ENCODE data around the gene COG3.
A peak's percentile ranks its signal among the peaks of the same experiment; 100 is the strongest.

COG3 gene

DNA sequence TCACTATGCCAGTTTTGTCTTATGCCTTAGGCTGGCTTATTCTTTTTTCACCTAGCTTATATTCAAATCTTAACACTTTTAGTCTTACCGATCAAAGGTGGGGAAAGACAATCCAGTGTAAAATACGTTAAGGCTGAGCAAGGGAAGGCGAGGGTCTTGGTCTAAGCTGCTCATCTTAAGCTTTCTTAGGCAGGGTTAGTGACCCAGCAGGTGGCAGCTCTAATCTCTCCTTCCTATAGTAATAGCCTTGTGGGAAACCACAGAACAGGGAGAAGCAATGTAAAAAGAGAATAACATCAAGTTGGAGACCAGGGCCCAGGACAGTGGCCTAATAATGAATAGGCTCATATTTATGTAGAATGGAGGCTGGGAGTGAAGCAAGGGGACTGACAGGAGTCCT lies 45.9 kb downstream of the COG3 start:
- DNase-seq: no peak

DNA sequence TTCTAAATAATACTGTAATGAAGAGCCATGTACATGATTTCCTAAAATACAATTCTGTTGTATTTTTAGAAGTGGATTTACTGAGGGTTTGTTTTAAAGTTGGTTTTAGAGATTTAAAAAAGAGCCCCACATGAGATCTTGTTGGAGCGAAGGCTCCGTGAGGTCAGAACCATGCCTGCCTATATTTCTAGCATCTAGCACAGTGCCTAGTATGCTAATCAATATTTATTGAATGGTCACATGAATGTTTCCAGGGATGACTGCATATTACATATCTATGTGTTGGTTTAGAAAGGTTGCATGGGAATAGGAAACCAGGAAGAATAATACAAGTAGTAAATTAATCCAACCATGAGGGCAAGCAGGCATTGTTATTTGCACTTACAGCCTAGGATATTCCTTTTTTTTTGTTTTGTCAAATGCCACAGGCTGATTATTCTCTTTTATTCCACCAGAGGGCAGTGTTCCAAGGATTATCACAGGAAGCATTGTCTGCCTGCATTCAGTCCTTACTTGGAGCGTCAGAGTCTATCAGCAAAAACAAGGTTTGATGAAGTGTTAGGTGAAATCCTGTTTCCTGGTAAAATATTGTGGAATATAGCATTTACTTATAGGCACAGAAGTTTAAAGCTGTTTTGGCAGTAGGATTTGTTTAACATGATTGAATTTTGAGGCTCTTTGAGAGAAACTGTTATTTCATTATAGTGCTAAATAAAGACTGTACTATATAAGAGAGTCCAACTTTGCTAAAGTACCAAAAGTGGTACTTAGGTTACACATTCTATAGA lies 46.8 kb downstream of the COG3 start:
- peak; percentile 0 for DNase-seq

DNA sequence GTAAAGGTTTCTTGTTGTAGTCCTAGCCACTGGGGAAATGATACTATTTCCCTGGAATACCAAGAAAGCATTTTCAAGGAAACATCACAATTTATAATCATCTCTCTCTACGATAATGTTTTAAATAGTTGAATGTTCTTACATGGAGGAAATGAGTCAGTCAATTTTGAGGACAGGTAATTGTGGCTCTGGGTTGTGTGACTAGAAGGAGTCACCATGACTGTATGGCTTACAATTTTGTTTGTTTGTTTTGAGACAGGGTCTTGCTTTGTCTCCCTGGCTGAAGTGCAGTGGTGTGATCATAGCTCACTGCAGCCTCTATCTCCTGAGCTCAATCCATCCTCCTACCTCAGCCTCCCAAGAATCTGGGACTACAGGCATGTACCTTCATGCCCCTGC lies 47.4 kb downstream of the COG3 start:
- no peak for DNase-seq

DNA sequence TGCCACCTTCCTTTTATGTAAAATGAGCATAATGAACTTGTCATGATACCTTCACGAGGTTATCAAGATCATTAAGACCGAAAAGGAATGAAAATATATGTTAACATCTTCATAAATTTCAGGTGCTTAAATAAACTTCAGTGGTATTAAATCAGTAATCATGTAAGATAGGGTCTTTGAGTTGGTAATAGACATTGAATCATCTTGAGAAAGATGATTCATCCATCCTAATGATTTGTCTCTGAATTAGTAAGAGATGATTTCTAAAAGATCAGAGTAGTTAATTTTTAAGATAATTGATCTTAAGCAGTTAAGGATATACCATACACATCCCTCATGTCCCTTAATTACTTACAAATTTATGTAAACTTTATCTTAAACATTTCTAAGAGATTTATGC lies 52.0 kb downstream of the COG3 start:
- no peak for DNase-seq

DNA sequence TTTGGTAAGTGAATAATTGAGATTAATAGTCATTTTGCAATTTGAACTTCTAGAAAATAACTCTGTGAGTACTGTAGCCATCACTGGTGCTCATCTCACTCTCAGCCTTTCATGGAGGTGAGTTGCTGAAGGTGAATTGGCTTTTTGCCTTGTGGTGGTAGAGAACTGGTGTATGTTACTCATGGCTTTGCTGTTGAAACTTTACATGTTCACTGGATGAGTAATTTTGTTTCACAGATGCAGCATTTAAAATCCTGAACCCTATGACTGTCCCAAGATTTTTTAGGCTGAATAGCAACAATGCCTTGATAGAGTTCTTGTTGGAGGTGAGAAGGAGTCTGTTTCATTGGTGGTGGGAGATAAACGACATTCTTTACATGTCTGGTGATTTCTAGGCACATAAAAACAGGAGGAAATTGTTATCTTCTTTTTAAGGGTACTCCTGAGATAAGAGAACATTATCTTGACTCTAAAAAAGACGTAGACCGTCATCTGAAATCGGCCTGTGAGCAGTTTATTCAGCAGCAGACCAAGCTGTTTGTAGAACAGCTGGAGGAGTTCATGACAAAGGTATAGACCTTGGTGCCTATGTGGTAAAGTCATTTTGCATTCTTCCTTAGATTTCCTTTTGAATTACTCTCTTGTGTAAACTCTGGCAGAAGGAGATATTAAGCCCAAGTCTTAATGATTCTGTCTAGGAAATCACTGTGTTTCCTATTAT lies 53.9 kb downstream of the COG3 start:
- DNase-seq: no peak

DNA sequence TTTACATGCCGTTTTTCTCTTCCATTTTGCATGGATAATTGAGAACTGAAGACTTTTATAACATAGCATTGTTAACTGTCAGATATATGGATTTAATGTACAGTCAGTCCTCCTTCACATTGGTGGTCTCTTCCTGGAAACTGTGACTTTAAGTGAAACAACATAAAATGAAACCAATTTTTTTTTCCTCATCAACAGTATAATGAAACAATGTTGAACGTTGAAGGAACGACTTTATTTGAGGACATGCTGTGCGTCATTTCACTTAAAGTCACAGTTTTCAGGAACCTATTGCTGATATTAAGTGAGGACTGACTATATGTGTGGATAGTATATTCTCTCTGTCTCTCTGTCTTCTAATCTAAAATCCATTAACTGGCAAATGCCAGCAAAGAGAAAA lies 54.8 kb downstream of the COG3 start:
- no peak for DNase-seq

DNA sequence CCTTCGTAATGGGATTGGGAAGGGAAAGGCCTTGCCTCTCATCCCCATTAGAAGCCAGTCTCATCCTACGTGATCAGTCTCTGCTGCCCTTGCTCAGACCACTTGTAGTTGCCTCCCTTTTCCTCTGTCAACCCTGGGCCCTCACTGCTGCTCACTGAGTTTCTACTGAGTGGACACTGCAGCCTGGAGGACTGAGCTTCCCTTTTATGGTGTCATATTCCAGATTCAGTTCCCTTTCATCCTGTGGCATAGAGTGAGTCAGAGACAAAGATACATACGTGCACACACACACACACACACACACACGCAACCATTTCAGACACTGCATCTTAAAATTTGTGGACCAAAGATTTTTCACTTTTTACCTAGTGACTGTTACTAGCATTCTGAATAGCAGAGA lies 56.6 kb downstream of the COG3 start:
- no peak for DNase-seq

DNA sequence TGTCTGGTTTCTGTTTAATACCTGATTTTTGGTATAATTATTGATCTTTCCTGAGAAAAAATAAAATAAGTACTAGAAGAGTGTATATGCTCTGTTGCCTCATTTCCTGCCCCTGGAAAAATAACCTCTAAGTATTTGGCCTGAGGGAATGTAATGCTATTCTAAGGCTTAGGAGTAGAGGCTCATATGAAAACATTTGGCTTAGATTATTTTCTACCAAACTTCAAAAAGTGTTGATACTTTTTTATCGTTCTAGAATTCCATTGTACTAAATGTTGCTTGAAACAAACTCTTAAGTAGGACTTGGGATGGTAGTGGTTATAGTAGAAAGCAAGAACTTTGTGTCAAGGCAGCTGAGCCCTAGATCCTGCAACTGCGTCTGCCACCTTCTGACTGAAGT lies 57.8 kb downstream of the COG3 start:
- no peak for DNase-seq

DNA sequence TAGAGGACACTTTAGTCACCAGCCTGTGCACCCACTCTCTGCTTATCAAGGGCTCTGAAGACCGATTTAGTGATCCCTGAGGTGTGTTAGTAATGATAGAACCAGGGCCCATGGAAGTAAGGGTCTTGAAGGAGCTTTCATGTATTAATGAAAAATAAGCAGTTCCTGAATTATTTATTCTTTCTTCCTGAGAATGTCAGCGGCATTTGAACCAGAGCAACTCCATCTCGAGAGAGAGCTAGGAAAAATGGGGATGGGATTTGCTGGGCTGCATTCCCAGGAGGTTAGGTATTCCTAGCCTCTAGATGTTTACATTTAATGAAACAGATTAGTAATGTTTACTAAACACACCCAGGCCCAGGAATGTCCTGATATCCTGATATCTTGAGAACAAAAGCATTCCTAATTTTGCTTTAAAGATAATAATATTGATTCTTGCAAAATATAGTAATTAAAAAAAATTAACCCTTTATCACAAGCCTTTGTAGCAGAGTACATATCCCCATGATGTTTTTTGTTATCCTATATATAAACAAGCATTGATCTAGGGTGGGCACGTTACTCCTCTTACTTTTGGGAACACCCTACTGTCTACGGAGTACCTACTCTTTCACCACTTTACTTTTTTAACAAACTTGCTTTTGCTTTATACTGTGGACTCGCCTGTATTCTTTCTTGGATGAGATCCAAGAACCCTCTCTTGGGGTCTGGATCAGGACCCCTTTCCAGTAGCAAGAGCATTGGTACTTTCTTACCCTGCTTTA lies 63.1 kb downstream of the COG3 start:
- no peak for DNase-seq

DNA sequence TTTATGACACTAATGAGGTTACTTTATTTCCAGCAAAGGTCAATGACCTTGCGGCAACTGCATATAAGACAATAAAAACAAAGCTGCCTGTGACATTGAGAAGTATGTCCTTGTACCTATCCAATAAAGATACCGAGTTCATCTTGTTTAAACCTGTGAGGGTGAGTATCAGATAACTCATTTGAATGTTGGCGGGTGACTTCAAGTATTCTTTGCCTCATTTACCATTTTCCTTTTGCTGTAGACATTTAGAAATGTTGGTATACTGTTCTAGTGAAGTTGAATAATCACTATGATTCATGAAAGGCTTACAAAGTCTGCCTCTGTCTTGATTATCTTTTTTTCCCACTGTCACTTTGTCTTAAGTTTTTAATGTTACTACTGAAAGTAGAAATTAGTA lies 65.0 kb downstream of the COG3 start:
- no peak for DNase-seq

DNA sequence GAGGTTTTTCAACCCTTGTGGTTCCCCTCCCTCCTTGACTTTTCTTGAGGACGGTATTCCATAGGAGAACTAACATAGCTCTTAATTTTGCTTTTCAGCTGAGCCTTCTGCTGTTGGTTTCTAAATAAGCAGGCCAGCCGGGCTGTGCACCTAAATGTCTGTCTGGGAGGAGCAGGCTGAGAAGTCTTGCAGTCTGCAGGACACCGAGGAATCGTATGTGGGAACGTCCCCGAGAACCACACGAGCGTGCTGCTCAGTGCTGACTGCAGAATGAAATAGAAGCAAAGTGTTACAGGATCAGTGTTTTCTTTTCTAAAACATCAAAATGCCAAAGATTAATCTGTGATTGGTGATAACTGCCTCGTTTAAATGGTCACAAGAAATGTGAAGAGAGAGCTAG lies 69.9 kb downstream of the COG3 start:
- DNase-seq: no peak

DNA sequence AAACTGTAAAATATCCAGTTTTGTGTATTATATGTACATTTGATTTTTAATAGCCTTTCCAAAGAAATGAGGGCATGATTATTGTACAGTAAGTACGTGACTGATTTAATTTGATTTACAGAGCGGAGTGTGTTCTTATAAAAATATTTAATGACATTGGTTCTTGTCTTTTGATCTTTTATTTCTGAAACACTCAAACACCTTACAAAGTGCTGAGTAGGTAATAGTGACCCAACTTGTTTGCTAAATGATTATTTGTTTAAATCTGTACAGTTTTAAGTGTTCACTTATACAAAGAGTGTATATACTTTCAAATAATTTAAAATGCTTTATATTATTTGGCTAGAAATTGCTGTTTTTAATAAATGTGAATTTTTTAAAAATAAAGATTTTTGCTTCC lies 71.5 kb downstream of the COG3 start:
- DNase-seq: no peak

DNA sequence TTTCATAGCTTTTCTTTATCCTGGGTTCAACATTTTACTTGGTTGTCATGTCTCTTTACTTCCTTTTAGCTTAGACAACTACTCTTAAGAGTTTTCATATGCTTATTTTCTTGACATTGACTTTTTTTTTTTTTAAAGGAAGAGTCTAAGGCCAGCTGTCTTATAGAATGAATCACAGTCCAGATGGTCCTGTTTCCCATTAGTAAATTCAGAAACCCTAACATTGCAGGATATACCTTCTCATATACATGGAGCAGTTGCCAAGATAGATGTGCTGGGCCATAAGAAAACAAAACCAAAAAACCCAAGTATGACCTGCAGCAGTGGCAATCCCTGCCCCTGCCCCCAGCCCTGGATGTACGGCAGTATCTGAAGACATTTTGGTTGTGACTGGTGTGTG lies 72.8 kb downstream of the COG3 start:
- DNase-seq: no peak

DNA sequence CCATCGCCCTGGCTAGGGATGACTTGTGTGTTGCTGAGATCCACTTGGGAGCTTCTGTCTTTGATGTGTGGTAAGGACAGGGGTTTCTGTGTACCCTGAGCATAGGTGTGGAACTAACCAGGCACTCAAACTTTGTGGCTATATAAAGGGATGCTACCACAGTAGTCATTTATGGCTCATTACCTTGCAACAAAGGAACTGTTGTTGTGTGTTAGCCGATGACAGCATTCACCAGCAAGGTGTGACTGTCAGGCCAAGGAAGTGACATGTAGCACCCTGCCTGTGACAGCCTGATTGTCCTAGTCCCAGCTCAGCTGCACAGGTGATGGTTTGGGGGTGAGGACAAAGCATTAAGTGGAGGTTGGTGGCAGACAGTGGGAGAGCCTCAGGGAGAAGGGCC lies 73.6 kb downstream of the COG3 start:
- DNase-seq: no peak

DNA sequence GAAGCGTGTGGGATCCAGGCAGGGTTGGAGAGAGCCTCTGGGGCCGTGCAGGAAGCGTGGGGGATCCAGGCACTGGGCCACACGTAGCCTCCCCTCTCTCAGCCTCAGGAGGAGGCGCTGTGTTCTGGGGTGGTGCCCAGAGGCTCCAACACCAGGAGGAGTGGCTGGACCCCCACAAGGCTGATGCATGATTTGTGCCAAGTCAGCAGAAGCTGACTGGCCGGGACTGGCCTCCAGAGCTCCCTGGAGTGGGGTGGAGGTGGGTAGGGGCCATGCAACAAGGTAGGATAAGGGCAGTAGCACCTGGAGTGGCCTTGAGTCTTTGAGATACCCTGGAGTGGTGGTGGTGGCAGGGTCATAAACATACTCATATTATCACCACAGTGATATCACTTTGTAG lies 75.5 kb downstream of the COG3 start:
- no peak for DNase-seq

DNA sequence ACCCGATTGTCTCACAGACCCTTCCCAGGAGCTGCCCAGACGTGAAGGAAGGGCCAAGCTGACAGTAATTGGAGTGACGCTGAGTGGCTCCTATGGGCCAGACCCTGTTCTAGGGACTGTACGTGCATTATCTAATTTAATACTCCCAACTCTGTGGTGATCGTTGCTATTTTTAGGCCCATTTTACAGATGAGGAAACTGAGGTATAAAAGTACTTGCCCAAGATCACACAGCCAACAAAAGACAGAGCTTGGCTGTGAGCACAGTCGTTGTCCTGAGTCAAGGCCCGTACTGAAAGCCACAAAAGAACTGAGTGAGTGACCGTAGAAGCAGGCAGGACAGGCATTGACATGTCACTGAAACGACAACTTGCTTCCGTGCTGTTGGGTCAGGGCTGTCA lies 76.1 kb downstream of the COG3 start:
- no peak for DNase-seq

DNA sequence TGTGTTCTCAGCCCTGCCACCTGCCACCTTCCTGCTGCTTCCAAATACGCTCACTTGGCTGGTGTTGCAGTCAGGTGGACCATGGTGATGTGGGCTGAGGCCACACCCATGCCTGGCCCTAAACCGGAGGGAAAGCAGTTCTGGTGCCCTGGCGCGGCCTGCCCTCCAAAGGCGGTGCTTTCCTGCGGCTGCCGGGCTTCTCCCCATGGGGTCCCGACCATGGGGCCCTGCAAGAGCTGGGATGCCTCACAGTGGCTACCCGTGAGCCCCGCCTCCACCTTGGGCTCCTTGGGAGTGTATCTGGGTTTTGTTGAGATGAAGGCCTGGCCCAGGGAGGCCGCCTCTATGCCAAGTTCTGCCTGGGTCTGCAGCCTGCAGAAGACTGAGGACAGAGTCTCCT lies 77.1 kb downstream of the COG3 start:
- no peak for DNase-seq

DNA sequence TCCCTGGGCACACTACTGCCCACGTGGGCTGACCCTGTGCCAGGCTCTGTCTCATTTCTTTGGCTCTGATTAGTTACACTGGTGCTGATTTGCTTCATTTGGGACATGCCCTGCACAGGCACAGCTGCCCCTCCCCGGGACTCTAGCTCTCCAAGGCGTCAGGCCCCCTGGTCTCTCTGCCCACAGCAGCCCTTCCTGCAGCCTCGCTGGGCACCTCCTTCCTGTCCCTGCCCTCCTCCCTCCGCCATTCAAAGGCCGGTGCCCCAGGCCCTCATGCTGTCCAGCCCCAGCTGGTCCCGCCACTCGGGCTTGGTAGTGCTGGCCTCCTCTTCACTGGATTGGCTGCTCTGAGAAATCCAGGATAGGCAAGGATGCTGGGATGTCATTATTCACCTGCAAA lies 77.7 kb downstream of the COG3 start:
- DNase-seq: no peak

DNA sequence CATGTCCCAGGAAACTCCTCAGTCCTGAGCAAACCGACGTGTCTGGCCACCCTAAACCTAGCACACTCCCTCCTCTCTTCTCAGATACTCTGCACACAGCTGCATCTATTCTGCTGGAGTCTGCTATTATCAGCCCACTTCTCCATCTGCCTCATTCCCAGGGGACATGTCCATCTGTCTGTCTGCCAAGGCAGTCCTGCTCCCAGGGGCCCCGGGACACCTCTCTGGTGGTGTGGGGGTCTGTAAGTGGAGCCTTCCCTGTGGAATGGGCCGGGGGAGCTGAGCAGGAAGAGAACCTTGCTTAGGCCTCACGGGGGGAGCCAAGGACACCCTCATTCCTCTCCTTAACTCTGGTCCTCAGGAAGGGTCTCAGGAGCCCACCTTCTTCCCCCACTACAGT lies 78.1 kb downstream of the COG3 start:
- no peak for DNase-seq

DNA sequence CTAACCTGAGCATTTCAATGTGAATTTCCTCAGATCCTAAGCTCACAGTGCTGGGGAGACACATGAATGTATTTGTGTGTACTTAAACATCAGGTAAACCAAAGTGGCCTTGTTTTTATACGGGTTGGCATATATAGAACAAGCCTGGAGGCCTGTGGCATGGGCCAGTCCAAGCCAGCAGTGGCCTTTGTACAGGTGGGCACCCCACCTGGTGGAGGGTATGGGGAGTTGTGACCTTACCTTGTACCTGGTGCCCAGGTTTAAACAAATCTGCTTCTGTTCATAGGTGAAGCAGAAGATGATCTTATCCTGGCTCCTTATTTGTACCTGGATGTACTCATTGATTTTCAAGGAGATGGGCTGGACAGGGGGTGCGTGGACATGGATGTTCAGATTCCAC lies 79.8 kb downstream of the COG3 start:
- DNase-seq: no peak

DNA sequence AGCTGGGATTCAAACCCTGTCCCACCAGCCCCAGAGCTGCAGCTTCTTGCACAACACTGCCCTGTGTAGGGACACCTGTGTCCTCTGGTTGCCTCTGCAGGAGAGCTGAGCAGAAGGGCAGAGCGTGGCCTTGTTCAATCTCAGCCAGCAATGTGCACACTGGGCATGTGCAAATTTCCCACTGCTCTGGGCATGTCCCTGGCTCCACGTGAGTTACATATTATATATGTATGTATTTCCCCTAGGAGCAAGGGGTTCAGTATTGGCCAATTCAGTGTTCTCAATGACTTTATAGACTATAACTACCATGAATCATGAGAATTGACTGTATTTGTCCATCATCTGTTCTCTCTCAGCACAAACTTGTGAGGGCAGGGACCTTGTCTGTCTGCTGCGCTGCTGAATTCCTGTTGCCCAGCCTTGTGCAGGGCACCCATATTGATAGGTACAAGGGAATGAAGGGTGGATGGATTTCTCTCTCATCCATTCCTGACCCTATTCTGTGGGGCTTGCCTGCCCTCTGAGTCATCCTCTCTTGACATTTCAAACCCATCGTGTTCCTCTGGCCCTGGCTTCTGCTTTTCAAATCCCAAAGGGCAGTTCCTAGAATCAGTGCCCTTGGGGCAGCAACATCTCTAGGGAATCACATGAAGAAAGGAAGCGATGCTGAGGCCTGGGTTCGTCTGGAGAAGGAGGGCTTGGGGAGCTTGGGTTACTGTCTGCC lies 81.1 kb downstream of the COG3 start:
- no peak for DNase-seq

DNA sequence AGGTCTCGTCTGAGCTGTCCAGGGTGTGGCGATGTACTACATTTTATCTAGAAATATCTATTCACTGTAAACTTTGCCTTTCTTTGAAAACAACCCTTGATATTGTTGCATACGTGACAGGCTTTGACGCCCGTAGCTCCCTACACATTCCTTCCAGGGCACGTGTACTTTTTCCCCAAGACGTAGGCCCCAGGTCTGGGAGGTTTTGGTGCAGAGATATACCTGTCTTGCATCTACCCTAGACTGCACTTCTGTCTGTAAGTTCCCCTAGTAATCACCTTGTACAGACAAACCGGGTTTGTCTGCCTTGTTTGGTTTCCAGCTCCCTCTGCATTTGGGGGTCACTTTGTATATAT lies 81.6 kb downstream of the COG3 start:
- DNase-seq: no peak

DNA sequence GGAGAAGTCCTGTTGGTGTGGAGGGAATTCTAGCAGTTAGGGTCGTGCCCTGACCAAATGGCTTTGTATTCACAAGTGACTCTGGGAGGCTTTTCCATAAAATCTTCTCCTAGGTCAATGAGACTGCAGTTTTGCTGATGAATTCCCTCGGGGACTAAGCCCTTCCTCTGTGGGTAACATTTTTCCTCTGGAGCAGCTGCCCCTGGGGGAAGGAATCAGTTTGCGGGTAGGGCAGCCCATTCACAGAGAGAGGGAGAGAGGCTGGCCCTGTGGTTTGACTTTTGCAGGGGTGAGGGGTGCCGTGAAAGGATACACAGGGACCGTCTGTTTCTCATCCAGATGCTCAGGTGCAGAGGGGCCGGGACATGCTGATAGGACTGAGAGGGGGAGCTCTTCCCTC lies 83.5 kb downstream of the COG3 start:
- DNase-seq: no peak
